Ishikawa (cell line): Measurements from ENCODE around the gene FSCN2.

Experiments used
- CEBPB ChIP-seq: IDR thresholded peaks from 2 replicates; pipeline ENCODE4 v1.6.1; 2012
- CREB1 ChIP-seq: IDR thresholded peaks from 2 replicates; pipeline ENCODE4 v1.6.1; 2012; ENCODE audit warnings: low read depth
- EGR1 ChIP-seq: IDR thresholded peaks from 2 replicates; pipeline ENCODE4 v1.6.1; 2012
- EP300 ChIP-seq: IDR thresholded peaks from 2 replicates; pipeline ENCODE4 v1.6.1; 2012; ENCODE audit warnings: borderline replicate concordance
- FOXM1 ChIP-seq: IDR thresholded peaks from 2 replicates; pipeline ENCODE4 v1.6.1; 2012; ENCODE audit warnings: low read depth, borderline replicate concordance
- MAX ChIP-seq: IDR thresholded peaks from 2 replicates; pipeline ENCODE4 v1.6.1; 2012
- NFIC ChIP-seq: IDR thresholded peaks from 2 replicates; pipeline ENCODE4 v1.6.1; 2012
- REST ChIP-seq: IDR thresholded peaks from 2 replicates; pipeline ENCODE4 v1.6.1; 2012; ENCODE audit warnings: low read depth, mild to moderate bottlenecking
- TAF1 ChIP-seq: IDR thresholded peaks from 2 replicates; pipeline ENCODE4 v1.6.1; 2012; ENCODE audit warnings: low read depth, mild to moderate bottlenecking
- TCF12 ChIP-seq: IDR thresholded peaks from 2 replicates; pipeline ENCODE4 v1.6.1; 2012; ENCODE audit warnings: low read depth
- TEAD4 ChIP-seq: IDR thresholded peaks from 2 replicates; pipeline ENCODE4 v1.6.1; 2012
- YY1 ChIP-seq: IDR thresholded peaks from 2 replicates; pipeline ENCODE4 v1.6.1; 2012; ENCODE audit warnings: low read depth

GRCh38 chr17:81579821-81580321 is 51.7 kb downstream of the FSCN2 start:
- TF ChIP-seq EP300 (no peak), FOXM1 (no peak), TEAD4 (no peak), YY1 (no peak), REST (no peak), MAX (no peak), TCF12 (no peak), CEBPB (no peak), CREB1 (no peak), TAF1 (no peak), EGR1 (no peak), NFIC (no peak)
